ENCODE data around the gene DNAI2. TPM values are rescaled to one million over a fixed set of nuclear protein-coding genes. Genes with fewer than 3 reads are reported as not detected.

DNAI2 gene
- total RNA-seq, 1 donor from 2014 or later, result 6.2 TPM

GRCh38 chr17:74328487-74328886 lies 54.5 kb downstream of the DNAI2 start:
- ATAC-seq, result no peak
- TF ChIP-seq, protein P1, sequence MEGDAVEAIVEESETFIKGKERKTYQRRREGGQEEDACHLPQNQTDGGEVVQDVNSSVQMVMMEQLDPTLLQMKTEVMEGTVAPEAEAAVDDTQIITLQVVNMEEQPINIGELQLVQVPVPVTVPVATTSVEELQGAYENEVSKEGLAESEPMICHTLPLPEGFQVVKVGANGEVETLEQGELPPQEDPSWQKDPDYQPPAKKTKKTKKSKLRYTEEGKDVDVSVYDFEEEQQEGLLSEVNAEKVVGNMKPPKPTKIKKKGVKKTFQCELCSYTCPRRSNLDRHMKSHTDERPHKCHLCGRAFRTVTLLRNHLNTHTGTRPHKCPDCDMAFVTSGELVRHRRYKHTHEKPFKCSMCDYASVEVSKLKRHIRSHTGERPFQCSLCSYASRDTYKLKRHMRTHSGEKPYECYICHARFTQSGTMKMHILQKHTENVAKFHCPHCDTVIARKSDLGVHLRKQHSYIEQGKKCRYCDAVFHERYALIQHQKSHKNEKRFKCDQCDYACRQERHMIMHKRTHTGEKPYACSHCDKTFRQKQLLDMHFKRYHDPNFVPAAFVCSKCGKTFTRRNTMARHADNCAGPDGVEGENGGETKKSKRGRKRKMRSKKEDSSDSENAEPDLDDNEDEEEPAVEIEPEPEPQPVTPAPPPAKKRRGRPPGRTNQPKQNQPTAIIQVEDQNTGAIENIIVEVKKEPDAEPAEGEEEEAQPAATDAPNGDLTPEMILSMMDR (IDR thresholded peaks at IDR 0.05), result no peak
- Histone ChIP-seq H3K27me3 (ENCODE audit: low read depth) (peaks cover 26% of the 10 kb centered on the region), H3K27ac (no peak overlapping the region), H3K4me3 (no peak overlapping the region), H3K9me3 (no peaks in the 10 kb centered on the region), H3K4me1 (peaks cover 21% of the 10 kb centered on the region), H3K36me3 (no peaks in the 10 kb centered on the region)
- no peak for DNase-seq
- intact Hi-C loops (cut with DNase I), result no loop called here

DNA sequence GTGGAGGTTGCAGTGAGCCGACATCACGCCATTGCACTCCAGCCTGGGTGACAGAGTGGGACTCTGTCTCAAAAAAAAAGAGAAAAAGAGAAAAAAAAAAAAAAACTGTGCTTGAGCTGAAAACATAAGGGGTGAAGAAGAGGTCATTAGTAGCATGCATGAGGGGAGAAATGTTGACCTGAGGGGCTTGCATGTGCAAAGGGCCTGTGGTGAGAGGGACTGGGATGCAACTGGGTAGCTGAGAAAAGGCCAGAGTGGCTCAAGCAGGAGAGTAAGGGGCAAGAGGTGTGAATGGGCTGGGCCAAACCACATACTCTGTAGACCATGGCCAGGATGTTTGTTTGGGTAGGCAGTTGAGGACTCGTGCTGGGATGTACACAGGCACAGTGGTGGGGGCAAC lies 55.3 kb downstream of the DNAI2 start:
- Histone ChIP-seq H3K4me1 (peaks cover 21% of the 10 kb centered on the region), H3K27ac (no peak overlapping the region), H3K36me3 (no peaks in the 10 kb centered on the region), H3K4me3 (no peak overlapping the region), H3K27me3 (ENCODE audit: low read depth) (peaks cover 26% of the 10 kb centered on the region), H3K9me3 (no peaks in the 10 kb centered on the region)
- DNase-seq (no peak), ATAC-seq (no peak)
- TF ChIP-seq, protein P1 (IDR thresholded peaks at IDR 0.05), result no peak
- intact Hi-C loops (cut with DNase I), result no loop called here

GRCh38 chr17:74330446-74330845 lies 56.4 kb downstream of the DNAI2 start:
- Histone ChIP-seq H3K9me3 (no peaks in the 10 kb centered on the region), H3K36me3 (no peaks in the 10 kb centered on the region), H3K4me1 (peaks cover 17% of the 10 kb centered on the region), H3K4me3 (no peak overlapping the region), H3K27ac (no peak overlapping the region), H3K27me3 (ENCODE audit: low read depth) (peaks cover 26% of the 10 kb centered on the region)
- TF ChIP-seq, protein P1 (IDR thresholded peaks at IDR 0.05), result no peak
- DNase-seq (no peak), ATAC-seq (no peak)
- intact Hi-C loops (cut with DNase I), result no loop called here

- Histone ChIP-seq H3K9me3 (no peaks in the 10 kb centered on the region), H3K27me3 (ENCODE audit: low read depth) (peaks cover 15% of the 10 kb centered on the region), H3K36me3 (no peaks in the 10 kb centered on the region), H3K4me1 (peaks cover 2% of the 10 kb centered on the region), H3K4me3 (no peak overlapping the region), H3K27ac (no peak overlapping the region)
- intact Hi-C loops (cut with DNase I), result no loop called here
- ATAC-seq (no peak), DNase-seq (no peak)
- TF ChIP-seq, protein P1 (IDR thresholded peaks at IDR 0.05), result no peak
Measured at GRCh38 chr17:74332017-74332650, 58.1 kb downstream of the DNAI2 start.

GRCh38 chr17:74332763-74333283 lies 58.8 kb downstream of the DNAI2 start:
- intact Hi-C loops (cut with DNase I), result no loop called here
- ATAC-seq (no peak), DNase-seq (no peak)
- no peaks in the 10 kb centered on the region for H3K9me3 ChIP-seq
- TF ChIP-seq, protein P1 (IDR thresholded peaks at IDR 0.05), result no peak
- no peaks in the 10 kb centered on the region for H3K36me3 ChIP-seq
- no peak overlapping the region for H3K27ac ChIP-seq
- peaks cover 12% of the 10 kb centered on the region for H3K27me3 ChIP-seq (ENCODE audit: low read depth)
- no peaks in the 10 kb centered on the region for H3K4me1 ChIP-seq
- H3K4me3 ChIP-seq, result no peak overlapping the region

Measured in lower lobe of right lung (tissue), 2 donors.